K562 (cell line): ENCODE measurements around the gene DIP2B. TPM values are rescaled to one million over a fixed set of nuclear protein-coding genes. Genes with fewer than 3 reads are reported as not detected.

Source experiments
- ARID2 ChIP-seq: fragments of 450-650 bp; IDR thresholded peaks from 2 replicates; pipeline ENCODE4 v1.6.1; 2017; ENCODE audit warnings: antibody characterized with exemption, mild to moderate bottlenecking
- BACH1 ChIP-seq: fragments of 200-800 bp; sonication (Bioruptor generic); IDR thresholded peaks from 2 replicates; pipeline ENCODE4 v1.6.1; 2016; ENCODE audit warnings: missing genetic modification characterization, missing compliant biosample characterization
- BCOR ChIP-seq: fragments of 450-650 bp; IDR thresholded peaks from 2 replicates; pipeline ENCODE4 v1.6.1; 2016
- CEBPG ChIP-seq, 3 experiments: fragments of 200-800 bp in 1 of 3; sonication (Bioruptor generic) in 1 of 3; sonication (generic) in 1 of 3; formaldehyde crosslinking in 1 of 3; IDR thresholded peaks in 2 of 3; conservative IDR thresholded peaks in 1 of 3; 2 replicates each; pipeline versions ENCODE4 v1.6.1 to v1.8.0; 2016 to 2022; ENCODE audit warnings: missing compliant biosample characterization in 2 of 3, missing genetic modification characterization in 2 of 3, mild to moderate bottlenecking in 1 of 3, missing genetic modification reagents in 1 of 3
- CHD2 ChIP-seq: IDR thresholded peaks from 2 replicates; pipeline ENCODE4 v1.6.1; 2011; ENCODE audit warnings: low read depth, low read length
- CHD4 ChIP-seq: fragments of 200-600 bp; sonication (generic); IDR thresholded peaks from 3 replicates; pipeline ENCODE4 v1.6.1; 2012; ENCODE audit warnings: low read depth, mild to moderate bottlenecking, mixed read lengths, low read length, inconsistent platforms; ENCODE audit not compliant: insufficient read depth, insufficient replicate concordance, poor library complexity, severe bottlenecking
- EZH2 ChIP-seq: IDR thresholded peaks from 2 replicates; pipeline ENCODE4 v1.6.1; 2012; ENCODE audit warnings: low read depth, mild to moderate bottlenecking, inconsistent platforms, low read length, borderline replicate concordance
- JUN ChIP-seq, 2 experiments: sonication (generic) in 1 of 2; formaldehyde crosslinking in 1 of 2; IDR thresholded peaks; 2 replicates each; pipeline versions ENCODE4 v1.6.1 to v1.8.0; 2012 to 2022; ENCODE audit warnings: borderline replicate concordance in 2 of 2, mild to moderate bottlenecking in 2 of 2, improper control_type of control experiment in 1 of 2, low read depth in 1 of 2, low read length in 1 of 2, missing genetic modification reagents in 1 of 2
- MAFF ChIP-seq: IDR thresholded peaks from 2 replicates; pipeline ENCODE4 v1.6.1; 2012; ENCODE audit warnings: low read length, improper control_type of control experiment
- MAFG ChIP-seq: fragments of 450-650 bp; conservative IDR thresholded peaks from 2 replicates; pipeline ENCODE4 v1.6.1; 2016; ENCODE audit warnings: missing genetic modification characterization, missing compliant biosample characterization
- MAZ ChIP-seq, 2 experiments: fragments of 450-650 bp in 1 of 2; sonication (generic) in 1 of 2; formaldehyde crosslinking; IDR thresholded peaks in 1 of 2; conservative IDR thresholded peaks in 1 of 2; 2 replicates each; pipeline versions ENCODE4 v1.4.0 to v1.5.0; 2020; ENCODE audit warnings: mild to moderate bottlenecking in 1 of 2, missing genetic modification reagents in 1 of 2
- RUNX1 ChIP-seq: sonication (generic); IDR thresholded peaks from 2 replicates; pipeline ENCODE4 v1.6.1; 2016; ENCODE audit warnings: antibody characterized with exemption, low read depth
- SFPQ ChIP-seq: fragments of 200-400 bp; formaldehyde crosslinking; IDR thresholded peaks from 2 replicates; pipeline ENCODE4 v1.6.1; 2017; ENCODE audit warnings: mild to moderate bottlenecking, low read depth, low read length, moderate library complexity
- SMC3 ChIP-seq: conservative IDR thresholded peaks from 2 replicates; pipeline ENCODE4 v1.6.1; 2011; ENCODE audit warnings: low read depth, low read length, improper control_type of control experiment; ENCODE audit not compliant: insufficient read depth
- TCF7 ChIP-seq: sonication (generic); IDR thresholded peaks from 2 replicates; pipeline ENCODE4 v1.6.1; 2016; ENCODE audit warnings: antibody characterized with exemption, borderline replicate concordance
- U2AF2 ChIP-seq: fragments of 200-400 bp; formaldehyde crosslinking; optimal IDR thresholded peaks from 2 replicates; pipeline ENCODE3; 2017; ENCODE audit warnings: low read depth, mild to moderate bottlenecking, low read length
- ZEB2 ChIP-seq: fragments of 450-650 bp; IDR thresholded peaks from 2 replicates; pipeline ENCODE4 v1.6.1; 2016
- ZFP30 ChIP-seq: fragments of 250-450 bp; sonication (Bioruptor Pico); IDR thresholded peaks from 2 replicates; pipeline ENCODE4 v1.8.0; 2022; ENCODE audit warnings: moderate library complexity, mild to moderate bottlenecking, inconsistent platforms, borderline replicate concordance
- ZNF23 ChIP-seq: fragments of 250-450 bp; sonication (Bioruptor Pico); IDR thresholded peaks from 2 replicates; pipeline ENCODE4 v1.4.0; 2020; ENCODE audit warnings: mild to moderate bottlenecking
- ZNF232 ChIP-seq: sonication (generic); formaldehyde crosslinking; IDR thresholded peaks from 2 replicates; pipeline ENCODE4 v1.8.0; 2022; ENCODE audit warnings: mild to moderate bottlenecking, missing genetic modification reagents
- ZNF644 ChIP-seq: fragments of 200-800 bp; sonication (Bioruptor generic); IDR thresholded peaks from 2 replicates; pipeline ENCODE4 v1.6.1; 2016; ENCODE audit warnings: low read depth, missing genetic modification characterization, missing compliant biosample characterization
- ZNF778 ChIP-seq: fragments of 450-650 bp; formaldehyde crosslinking; IDR thresholded peaks from 2 replicates; pipeline ENCODE4 v1.4.0; 2020; ENCODE audit warnings: mild to moderate bottlenecking, moderate library complexity
- polyA plus RNA-seq, 8 experiments: library from polyadenylated mRNA; depleted of rRNA in 4 of 8; stranded (reverse) in 5 of 8; unstranded in 3 of 8; fragments of >200 nt; fragmentation: Nextera tagmentation in 2 of 8; fragmentation: Illumina TruSeq in 1 of 8; extraction: Ambion mirVana in 2 of 8; extraction: Trizol in 1 of 8; gene quantifications; 2 replicates each; pipeline versions ENCODE4 v1.2.1 to v1.2.3, GENCODE V29; 2011 to 2014; ENCODE audit warnings: inconsistent platforms in 1 of 8, missing spikeins in 1 of 8
- total RNA-seq, 7 experiments: library from RNA; depleted of rRNA in 6 of 7; stranded (reverse); fragments of >200 nt in 6 of 7; fragmentation: Illumina TruSeq in 2 of 7; extraction: Trizol in 2 of 7; gene quantifications; 2 replicates each; pipeline versions ENCODE4 v1.2.1 to v1.2.3, GENCODE V29; 2011 to 2021; ENCODE audit warnings: low replicate concordance in 1 of 7

DIP2B gene
- total and polyA plus RNA-seq, 9 of the 15 experiments (the other 6 are each of a cell fraction or from before 2014, with no cell fraction given): 4.6 to 26.1 (median 18.8) TPM

GRCh38 chr12:50765095-50765911, 260.5 kb downstream of the DIP2B start (continued):
- TF ChIP-seq CHD4: peak; percentile 14
- 0 out of 2 replicates have a peak, but pooled peaks have one; percentile 33 for TF ChIP-seq BACH1 (tag)
- TF ChIP-seq RUNX1: no peak
- 0 out of 2 replicates have a peak, but pooled peaks have one; percentile 45 for TF ChIP-seq SMC3
- TF ChIP-seq ZNF644 (tag): no peak
- no peak for TF ChIP-seq U2AF2
- TF ChIP-seq CHD2: no peak
- no peak for TF ChIP-seq ZNF778 (CRISPR knock-in tag)
- peak in 1 of 2 experiments; percentile 29; a peak in 1 of 4 replicates for TF ChIP-seq MAZ (CRISPR knock-in tag; conservative IDR thresholded peaks at IDR 0.05 in 1 of 2, IDR thresholded peaks at IDR 0.05 in 1 of 2)
- TF ChIP-seq MAFG (tag): peak; percentile 84
- peak; percentile 53; the same call in 1 of the 2 replicates for TF ChIP-seq BCOR
- no peak for TF ChIP-seq SFPQ
- TF ChIP-seq ZEB2: 0 out of 2 replicates have a peak, but pooled peaks have one; percentile 58
- 0 out of 2 replicates have a peak, but pooled peaks have one; percentile 6 for TF ChIP-seq JUN (IDR thresholded peaks at IDR 0.05; ENCODE audit: borderline replicate concordance, low read depth, low read length)
- TF ChIP-seq JUN (CRISPR knock-in tag; IDR thresholded peaks at IDR 0.05; ENCODE audit: borderline replicate concordance): no peak
- no peak for TF ChIP-seq ZNF232 (CRISPR knock-in tag)
- 0 out of 2 replicates have a peak, but pooled peaks have one; percentile 39 for TF ChIP-seq MAFF
- TF ChIP-seq EZH2: no peak
- no peak for TF ChIP-seq TCF7
- TF ChIP-seq ARID2: 0 out of 2 replicates have a peak, but pooled peaks have one; percentile 11
- TF ChIP-seq ZFP30 (CRISPR knock-in tag): no peak
- TF ChIP-seq CEBPG (CRISPR knock-in tag; IDR thresholded peaks at IDR 0.05): 0 out of 2 replicates have a peak, but pooled peaks have one; percentile 44
- peak; percentile 52 to 73; a peak in 3 of 4 replicates for TF ChIP-seq CEBPG (tag; conservative IDR thresholded peaks at IDR 0.05 in 1 of 2, IDR thresholded peaks at IDR 0.05 in 1 of 2)
- TF ChIP-seq ZNF23 (CRISPR knock-in tag): no peak
